ENCODE measurements around the gene PIEZO2.

The PIEZO2 gene

GRCh38 chr18:10705291-10705690, 444.1 kb downstream of the PIEZO2 start:
- DNase-seq (ENCODE audit: extremely low read depth in 1 of 2, low read depth in 1 of 2), result no peak

- no peak for DNase-seq (ENCODE audit: extremely low read depth in 1 of 2, low read depth in 1 of 2)
These were observed 447.2 kb downstream of the PIEZO2 start for GRCh38 chr18:10702206-10702605.

- DNase-seq (ENCODE audit: extremely low read depth in 1 of 2, low read depth in 1 of 2), result no peak
These were observed 459.0 kb downstream of the PIEZO2 start for GRCh38 chr18:10690366-10690765.

- DNase-seq (ENCODE audit: extremely low read depth in 1 of 2, low read depth in 1 of 2), result no peak
These were observed 459.4 kb downstream of the PIEZO2 start for GRCh38 chr18:10690035-10690329.

GRCh38 chr18:10689236-10690034, 459.9 kb downstream of the PIEZO2 start:
- no peak for DNase-seq (ENCODE audit: extremely low read depth in 1 of 2, low read depth in 1 of 2)

- no peak for DNase-seq (ENCODE audit: extremely low read depth in 1 of 2, low read depth in 1 of 2)
These were observed 460.6 kb downstream of the PIEZO2 start for GRCh38 chr18:10688766-10689165.

- DNase-seq (ENCODE audit: extremely low read depth in 1 of 2, low read depth in 1 of 2), result no peak
These were observed 462.0 kb downstream of the PIEZO2 start for GRCh38 chr18:10687161-10687925.

GRCh38 chr18:10686308-10686707, 463.1 kb downstream of the PIEZO2 start:
- DNase-seq (ENCODE audit: extremely low read depth in 1 of 2, low read depth in 1 of 2), result no peak

GRCh38 chr18:10685484-10685883, 463.9 kb downstream of the PIEZO2 start:
- DNase-seq (ENCODE audit: extremely low read depth in 1 of 2, low read depth in 1 of 2), result no peak

- DNase-seq (ENCODE audit: extremely low read depth in 1 of 2, low read depth in 1 of 2), result no peak
These were observed 467.0 kb downstream of the PIEZO2 start for GRCh38 chr18:10682368-10682714.

GRCh38 chr18:10681581-10682367, 467.6 kb downstream of the PIEZO2 start:
- DNase-seq (ENCODE audit: extremely low read depth in 1 of 2, low read depth in 1 of 2), result no peak

- no peak for DNase-seq (ENCODE audit: extremely low read depth in 1 of 2, low read depth in 1 of 2)
These were observed 469.1 kb downstream of the PIEZO2 start for GRCh38 chr18:10680271-10680596.

- no peak for DNase-seq (ENCODE audit: extremely low read depth in 1 of 2, low read depth in 1 of 2)
These were observed 469.7 kb downstream of the PIEZO2 start for GRCh38 chr18:10679557-10680270.

- DNase-seq (ENCODE audit: extremely low read depth in 1 of 2, low read depth in 1 of 2), result no peak
These were observed 477.9 kb downstream of the PIEZO2 start for GRCh38 chr18:10671441-10671840.

- no peak for DNase-seq (ENCODE audit: extremely low read depth in 1 of 2, low read depth in 1 of 2)
These were observed 478.5 kb downstream of the PIEZO2 start for GRCh38 chr18:10670856-10671255.

GRCh38 chr18:10669441-10670100, 479.8 kb downstream of the PIEZO2 start:
- no peak for DNase-seq (ENCODE audit: extremely low read depth in 1 of 2, low read depth in 1 of 2)

- no peak for DNase-seq (ENCODE audit: extremely low read depth in 1 of 2, low read depth in 1 of 2)
These were observed 485.6 kb downstream of the PIEZO2 start for GRCh38 chr18:10663750-10664149.

GRCh38 chr18:10661317-10661716, 488.1 kb downstream of the PIEZO2 start:
- DNase-seq (ENCODE audit: extremely low read depth in 1 of 2, low read depth in 1 of 2), result no peak

- no peak for DNase-seq (ENCODE audit: extremely low read depth in 1 of 2, low read depth in 1 of 2)
These were observed 489.0 kb downstream of the PIEZO2 start for GRCh38 chr18:10660179-10660884.

- no peak for DNase-seq (ENCODE audit: extremely low read depth in 1 of 2, low read depth in 1 of 2)
These were observed 489.8 kb downstream of the PIEZO2 start for GRCh38 chr18:10659594-10659993.
